ENCODE data around the gene UAP1L1.

GRCh38 chr9:137031904-137032640, 45.2 kb upstream of the UAP1L1 start, which contains the start of gene FUT7:
- TF ChIP-seq, protein P1, sequence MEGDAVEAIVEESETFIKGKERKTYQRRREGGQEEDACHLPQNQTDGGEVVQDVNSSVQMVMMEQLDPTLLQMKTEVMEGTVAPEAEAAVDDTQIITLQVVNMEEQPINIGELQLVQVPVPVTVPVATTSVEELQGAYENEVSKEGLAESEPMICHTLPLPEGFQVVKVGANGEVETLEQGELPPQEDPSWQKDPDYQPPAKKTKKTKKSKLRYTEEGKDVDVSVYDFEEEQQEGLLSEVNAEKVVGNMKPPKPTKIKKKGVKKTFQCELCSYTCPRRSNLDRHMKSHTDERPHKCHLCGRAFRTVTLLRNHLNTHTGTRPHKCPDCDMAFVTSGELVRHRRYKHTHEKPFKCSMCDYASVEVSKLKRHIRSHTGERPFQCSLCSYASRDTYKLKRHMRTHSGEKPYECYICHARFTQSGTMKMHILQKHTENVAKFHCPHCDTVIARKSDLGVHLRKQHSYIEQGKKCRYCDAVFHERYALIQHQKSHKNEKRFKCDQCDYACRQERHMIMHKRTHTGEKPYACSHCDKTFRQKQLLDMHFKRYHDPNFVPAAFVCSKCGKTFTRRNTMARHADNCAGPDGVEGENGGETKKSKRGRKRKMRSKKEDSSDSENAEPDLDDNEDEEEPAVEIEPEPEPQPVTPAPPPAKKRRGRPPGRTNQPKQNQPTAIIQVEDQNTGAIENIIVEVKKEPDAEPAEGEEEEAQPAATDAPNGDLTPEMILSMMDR (IDR thresholded peaks at IDR 0.05), result no peak
- no peak for TF ChIP-seq POLR2A (IDR thresholded peaks at IDR 0.05)
